Activated CD8-positive, alpha-beta memory T cell treated with anti-CD3 and anti-CD28 coated beads, Interleukin-2, amount 50 U/mL, for 4 hours (primary cell): ENCODE data around the gene WNT10A.
"Not testable (repeated sequence)": the region's sequence is repeated elsewhere in the genome, so short reads cannot be mapped to it uniquely, and the experiment has no call there.

ENCODE experiments used
- DNase-seq: peaks from one replicate; pipeline ENCODE4 v3.0.0-alpha.2; 2020

WNT10A gene

DNA sequence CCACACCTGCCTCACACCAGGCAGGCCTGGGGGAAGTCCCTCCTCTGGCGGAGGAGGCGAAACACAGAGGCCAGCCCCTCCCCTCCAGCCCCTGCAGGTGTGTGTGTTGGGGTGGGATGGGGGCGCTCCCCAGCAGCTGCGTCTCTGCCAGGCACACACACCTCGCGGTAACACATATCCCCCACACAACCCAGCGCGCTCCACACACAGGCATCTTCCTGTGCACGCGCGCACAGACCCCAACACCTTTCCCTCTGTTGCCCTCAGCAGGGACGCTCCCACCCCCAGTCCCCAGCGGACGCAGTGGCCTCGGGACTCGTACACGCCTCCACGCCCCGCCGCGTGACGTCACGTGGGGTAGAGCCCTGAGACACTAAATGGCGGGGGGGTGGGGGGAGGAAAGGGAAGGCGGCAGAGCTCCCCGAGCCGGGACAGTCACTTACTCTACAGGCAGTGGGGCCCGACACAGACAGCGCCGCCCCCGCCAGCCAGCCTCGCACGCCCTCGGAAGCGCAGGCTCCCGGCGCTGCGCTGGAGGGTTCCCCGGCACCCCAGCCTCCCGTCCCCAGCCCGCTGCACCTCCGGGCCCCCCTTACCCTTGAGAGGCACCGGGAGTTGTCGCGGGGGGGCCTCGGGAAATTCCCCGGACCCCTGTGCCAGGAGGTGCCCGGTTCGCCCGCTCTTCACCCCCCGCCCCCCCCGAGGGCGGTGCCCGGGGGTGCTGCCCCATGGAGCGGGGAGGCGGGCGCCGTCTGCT, at the start of gene WNT10A:
Gene WNT10A (plus strand): TSS at position 751 of the 757 bp plus-strand sequence. CDS start 144 bp downstream, outside the sequence.
- peak; percentile 89 for DNase-seq

DNA sequence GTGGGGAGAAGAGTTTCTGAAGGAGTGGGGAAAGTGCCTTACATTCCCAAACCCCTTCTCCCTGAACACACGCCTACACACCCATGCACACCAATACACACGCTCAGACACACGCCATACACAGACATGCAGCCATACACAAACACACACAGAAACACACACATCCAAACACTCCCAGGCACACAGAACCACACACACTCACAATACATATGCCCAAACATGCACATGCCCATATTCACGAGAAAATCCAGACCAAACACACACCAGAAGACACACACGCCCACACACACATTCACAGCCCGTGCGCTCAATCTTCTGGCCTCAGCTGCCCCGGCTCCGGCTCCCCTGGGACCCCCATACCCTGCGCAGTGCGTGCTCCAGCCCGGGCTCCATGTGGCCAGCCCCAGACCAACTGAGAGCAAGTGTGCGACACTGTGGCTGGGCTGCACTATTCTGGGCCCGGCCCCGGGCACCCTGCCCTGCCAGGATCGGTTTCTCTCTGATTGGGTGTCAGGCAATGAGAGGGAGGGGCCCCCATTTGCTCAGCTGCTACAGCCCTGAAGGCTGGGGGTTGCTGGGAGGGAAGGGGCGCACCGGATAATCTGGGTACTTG, 49.2 kb upstream of the WNT10A start, which contains the start of gene PRKAG3:
Gene PRKAG3 (minus strand): TSS at position 426 of the 613 bp plus-strand sequence.
- DNase-seq = no peak

DNA sequence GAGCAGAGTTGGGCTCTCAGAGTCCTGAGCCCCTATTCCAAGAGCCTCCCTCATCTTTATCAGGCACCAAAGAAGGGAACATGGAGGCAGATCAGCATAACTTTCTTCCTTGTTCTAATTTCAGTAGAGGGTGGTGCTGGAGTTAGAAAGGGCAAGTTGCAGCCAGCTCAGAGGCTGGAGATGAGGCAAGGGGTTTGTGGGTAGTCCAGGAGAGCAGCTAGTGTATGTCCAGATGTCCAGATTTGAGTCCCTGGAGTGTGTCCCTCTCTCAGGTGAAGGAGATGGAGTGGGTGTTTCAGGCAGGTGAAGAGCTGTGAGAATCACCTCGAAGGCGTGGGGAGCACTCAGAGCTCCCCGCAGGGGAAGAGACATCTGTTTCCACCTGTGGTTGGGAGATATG, 48.6 kb upstream of the WNT10A start:
- DNase-seq = no peak

DNA sequence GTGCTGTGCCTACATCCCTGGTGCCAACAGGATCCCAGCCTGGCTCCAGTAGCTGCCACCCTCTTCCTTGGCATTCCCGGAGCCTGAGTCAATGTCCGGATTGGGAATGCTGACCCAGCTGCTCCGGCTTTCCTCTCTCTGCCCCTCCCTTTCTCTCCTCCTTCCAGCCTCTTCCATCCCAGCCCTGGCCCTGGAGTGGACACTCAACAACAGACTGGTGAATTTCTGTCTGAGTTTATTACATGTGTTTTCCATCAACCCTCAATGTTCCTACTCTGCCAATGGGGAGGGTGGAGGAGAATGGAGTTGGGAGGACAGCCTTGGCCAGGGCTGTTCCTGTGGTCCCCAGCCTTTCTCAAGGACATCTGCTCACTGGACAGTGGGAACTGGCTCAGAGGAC, 48.1 kb upstream of the WNT10A start:
- no peak for DNase-seq

DNA sequence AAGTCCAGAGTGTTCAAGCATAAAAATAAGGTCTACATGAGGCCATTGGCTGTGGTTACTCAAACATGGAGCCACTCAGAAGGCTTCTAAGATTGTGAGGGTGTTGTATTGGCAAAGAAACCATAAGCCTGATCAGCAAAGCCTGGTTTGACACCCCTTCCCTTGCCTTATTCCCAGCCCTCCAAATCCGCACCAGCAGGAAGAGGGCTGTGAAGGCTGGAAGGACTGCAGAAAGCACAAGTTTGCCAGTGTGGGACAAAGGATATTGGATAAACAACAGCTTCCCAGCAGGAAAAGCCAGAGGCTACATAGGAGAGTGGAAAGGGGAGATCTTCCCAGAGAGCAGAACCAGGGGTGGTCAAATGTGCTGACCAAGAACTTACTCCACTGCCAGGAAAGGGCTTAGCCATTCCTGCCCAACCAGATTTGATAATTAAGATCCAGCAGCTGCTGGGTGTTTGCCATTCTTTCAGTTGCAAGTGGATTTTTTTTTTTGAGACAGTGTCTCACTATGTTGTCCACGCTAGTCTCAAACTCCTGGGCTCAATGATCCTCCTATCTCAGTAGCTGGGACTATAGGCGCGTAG, 47.5 kb upstream of the WNT10A start:
- no peak for DNase-seq

DNA sequence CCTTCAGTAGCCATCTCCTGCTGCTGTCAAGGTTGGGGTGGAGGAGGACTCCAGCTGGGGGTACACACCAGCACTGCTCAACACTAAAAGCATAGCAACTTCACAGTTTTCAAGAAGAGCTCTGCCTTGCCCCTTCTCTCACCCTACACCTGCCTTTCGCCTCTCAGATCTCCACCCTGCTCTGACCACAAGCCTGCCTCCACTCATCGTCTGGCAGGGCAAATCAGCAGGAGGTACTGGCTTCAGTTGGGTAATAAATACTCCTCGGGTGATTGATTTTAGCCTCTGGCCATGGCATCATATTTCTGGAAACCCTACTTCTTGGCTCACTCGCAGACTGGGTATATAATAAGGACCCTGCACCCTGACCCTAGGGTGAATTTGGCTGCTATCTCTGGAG, 46.0 kb upstream of the WNT10A start:
- DNase-seq = no peak

DNA sequence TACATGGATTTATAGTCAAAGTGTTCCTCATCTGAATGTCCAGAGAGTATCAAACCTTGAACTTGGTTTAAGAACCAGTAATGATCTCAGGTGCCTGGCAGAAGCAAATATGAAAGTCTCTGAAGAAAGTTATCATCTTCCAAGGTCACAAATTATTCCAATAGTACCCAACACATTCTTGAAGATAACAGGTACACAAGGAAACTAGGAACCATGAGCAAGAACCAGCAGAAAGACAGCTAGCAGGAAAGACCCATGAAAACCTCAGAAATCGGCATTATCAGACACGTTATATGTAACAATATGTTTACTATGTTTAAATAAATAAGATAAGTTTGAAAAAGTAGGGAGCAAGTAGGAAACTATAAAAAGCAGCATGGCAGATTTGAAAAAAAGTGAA, 43.2 kb upstream of the WNT10A start:
- DNase-seq = no peak

DNA sequence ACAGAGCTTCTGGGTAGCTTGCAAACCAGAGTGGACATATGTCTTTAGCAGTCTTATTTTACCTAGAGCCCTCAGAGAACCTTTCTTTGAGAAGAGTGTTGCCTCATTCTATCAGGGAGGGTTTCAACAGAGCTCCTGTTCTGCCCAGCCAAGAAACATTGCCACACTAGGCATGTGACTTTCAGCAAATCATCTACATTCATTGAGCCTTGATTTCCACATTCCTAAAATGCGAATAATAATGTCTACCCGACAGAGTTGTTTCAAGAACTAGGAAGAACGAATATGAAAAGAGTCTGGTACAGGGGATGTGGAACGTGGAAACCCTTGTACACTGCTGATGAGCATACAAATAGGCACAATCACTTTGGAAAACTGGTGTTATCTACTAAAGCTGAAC, 41.2 kb upstream of the WNT10A start:
- DNase-seq = no peak

DNA sequence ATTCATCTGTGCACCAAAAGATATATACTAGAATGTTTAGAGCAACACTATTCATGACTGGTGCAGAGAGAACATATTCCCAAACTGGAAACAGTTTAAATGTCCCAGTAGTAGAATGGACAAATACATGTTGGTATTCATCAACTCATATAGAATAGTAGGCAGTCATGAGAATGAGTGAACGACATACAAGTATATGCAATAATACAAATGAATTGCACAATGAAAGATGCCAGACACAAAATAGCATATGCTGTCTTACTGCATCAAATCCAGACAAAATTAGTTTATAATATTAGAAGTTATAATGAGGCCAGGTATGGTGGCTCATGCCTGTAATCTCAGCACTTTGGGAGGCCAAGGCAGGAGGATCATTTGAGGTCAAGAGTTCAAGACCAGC, 40.8 kb upstream of the WNT10A start:
- DNase-seq = no peak

DNA sequence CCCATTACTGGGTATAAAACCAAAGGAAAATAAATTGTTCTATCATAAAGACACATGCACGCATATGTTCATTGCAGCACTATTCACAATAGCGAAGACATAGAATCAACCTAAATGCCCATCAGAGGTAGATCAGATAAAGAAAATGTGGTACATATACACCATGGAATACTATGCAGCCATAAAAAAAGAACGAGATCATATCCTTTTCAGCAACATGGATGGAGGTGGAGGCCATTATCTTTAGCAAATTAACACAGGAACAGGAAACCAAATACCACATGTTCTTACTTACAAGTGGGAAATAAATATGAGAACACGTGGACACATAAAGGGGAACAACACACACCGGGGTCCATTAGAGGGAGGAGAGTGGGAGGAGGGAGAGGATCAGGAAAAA, 36.3 kb upstream of the WNT10A start:
- not testable (repeated sequence) for DNase-seq

DNA sequence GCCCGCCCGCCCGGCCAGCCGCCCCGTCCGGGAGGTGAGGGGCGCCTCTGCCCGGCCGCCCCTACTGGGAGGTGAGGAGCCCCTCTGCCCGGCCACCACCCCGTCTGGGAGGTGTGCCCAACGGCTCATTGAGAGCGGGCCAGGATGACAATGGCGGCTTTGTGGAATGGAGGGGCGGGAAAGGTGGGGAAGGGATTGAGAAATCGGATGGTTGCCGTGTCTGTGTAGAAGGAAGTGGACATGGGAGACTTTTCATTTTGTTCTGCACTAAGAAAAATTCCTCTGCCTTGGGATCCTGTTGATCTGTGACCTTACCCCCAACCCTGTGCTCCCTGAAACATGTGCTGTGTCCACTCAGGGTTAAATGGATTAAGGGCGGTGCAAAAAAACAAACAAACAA, 33.7 kb upstream of the WNT10A start:
- not testable (repeated sequence) for DNase-seq

DNA sequence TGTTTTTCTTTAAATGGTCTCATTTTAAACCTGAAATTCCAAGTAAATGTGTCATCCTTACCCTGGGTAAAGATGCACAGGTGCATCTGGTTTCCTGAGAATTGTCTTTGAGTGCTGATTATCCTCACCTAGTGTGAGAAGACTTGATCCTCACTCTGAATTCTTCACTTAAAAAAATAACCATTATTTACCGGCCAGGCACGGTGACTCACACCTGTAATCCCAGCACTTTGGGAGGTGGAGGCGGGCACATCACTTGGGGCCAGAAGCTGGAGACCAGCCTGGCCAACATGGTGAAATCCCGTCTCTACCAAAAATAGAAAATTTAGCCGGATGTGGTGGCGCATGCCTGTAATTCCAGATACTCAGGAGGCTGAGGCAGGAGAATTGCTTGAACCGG, 30.9 kb upstream of the WNT10A start:
- no peak for DNase-seq

DNA sequence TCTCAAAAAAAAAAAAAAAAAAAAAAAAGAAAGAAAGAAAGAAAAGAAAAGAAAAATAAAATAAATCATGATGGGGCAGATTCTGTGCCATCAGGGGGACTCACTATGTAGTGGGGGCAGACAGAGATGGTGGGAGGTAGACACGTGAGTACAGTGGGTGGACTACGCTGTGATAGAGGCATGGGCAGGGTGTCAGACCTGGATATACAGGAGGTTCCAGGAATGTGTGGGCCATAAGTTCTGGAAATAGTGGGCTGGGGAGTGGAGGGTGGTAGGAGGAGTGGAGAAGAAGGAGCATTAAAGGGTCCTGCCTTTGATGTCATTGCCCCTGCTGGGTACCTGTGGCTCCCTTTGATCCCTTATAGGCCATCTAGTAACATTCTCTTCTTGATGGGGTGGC, 29.9 kb upstream of the WNT10A start:
- no peak for DNase-seq

DNA sequence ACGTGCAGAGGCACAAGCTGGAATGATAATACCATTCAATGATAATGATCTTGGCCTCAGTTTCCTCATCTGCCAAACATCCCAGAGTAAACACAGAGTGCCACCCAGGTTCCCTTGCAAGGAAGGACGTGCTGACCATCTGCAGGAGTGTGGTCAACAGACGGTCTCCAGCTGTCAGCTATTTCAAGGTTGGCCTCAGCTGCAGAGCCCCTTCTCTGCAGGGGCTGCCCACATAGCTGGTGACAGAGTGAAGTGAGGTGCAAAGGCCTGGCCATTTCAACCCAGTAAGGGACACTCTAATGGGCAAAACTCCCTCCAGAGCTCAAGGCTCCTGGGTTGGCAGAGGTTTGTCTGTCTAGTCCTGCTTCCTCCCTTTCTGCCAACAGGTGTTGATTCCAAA, 29.4 kb upstream of the WNT10A start:
- DNase-seq = no peak

DNA sequence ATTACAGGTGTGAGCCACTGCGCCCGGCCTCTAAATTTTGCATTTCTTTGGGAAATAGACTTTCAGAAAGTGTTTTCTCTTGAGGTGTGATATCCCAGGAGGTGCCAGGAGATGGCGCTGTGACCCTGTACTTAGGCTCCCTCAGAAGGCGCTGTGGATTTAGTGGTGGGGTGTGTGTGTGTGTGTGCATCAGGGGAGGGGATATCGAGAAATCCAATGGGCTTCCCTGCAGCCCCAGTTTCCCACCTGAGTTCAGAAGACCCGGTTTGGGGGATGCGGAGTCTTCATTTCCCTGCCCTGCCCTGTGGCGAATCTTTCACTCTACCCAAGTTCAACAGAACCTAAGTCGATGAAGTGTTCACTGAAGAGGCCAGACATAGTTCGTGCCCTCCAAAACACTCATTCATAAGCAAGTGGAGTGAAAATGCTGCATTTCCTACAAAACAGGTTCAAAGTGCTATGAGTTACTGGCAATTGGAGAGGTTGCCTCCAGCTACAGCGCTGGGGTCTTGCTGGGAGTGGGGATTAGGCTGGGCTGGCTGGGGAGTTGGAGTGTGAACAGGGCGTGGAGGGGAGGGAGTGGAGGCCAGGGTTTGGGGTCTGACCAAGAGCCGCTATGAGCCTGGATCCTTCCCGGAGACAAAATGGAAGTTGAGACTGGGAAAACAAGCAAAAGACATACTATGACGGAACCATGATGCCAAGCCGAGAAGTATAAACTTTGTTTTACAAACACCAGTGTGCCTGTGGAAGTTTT, 27.6 kb upstream of the WNT10A start:
- DNase-seq = peak; percentile 67

DNA sequence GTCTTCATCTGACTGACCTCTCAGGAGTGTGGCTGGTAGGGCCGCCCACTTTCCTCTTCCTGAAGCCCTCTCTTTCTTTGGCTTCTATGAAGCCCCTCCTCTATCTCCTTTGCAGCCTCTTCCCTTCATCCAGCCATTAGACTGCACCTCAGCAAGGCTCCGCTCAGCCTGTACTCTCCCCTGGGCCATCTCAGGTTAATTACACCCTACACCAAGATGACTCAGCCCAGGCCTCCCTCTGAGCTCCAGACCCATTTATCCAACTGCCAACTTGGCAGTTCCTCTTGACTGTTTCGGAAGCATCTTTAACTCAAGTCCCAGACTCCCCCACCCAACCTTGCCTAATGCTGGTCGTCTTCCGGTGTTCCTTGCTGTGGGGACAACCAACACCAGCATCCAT, 26.9 kb upstream of the WNT10A start:
- DNase-seq = no peak

DNA sequence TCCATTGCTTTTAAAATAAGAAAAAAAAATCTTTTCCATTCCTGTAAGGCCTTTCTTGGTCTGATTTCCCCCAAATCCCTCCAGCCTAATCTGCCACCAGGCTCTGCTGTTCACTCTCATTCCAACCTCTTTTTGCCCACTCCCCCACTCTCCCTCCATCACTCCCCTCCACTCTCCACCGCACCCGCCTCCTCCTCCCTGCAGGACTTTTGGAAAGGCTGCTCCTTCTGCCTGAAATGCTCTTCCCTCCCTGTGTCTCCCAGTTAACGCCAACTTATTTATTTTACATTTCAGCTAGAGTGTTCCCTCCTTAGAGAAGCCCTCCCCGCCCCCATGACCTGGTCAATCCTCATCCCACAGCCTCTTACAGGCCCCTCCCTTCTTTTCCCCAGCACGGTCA, 25.8 kb upstream of the WNT10A start:
- DNase-seq = no peak

DNA sequence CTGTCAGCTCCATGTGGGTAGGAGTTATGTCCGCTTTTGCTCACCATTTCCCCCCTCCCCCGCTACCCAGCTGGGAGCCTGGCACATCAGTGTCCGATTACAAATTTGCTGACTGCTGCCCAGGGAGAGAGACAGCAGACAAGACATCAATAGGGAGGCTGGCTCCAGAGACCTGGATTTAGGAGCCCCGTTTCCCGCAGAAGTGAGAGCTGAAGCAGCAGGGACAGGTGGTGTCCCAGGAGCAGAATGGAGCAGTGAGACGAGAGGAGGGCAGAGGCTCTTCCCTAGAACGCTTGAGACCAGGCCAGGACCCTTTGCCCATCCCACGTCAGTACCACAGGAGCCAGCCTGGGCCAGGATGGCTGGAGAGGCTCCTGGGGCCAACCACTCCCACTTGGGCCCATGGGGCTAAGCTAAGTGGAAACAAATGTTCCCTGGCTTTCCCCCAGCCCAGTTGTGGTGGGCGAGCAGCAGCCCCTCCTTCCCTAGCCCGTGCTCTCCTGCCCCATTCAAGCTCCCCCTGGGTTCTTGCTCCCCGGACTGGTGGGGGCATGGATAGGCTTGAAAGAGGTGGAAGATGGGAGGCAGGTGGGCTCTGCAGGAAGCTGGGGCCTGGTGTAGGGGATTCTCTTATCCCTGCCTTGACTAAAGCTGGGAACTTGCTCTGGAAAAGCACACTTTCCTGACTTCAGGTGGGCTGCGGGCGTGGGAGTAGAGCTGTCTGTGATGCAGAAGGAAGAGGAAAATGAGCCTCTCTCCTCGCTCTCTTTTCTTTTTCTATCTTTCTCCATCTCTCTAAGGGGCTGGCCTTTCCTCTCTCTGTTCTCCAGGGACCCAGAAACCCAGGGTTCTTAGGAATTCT, 25.1 kb upstream of the WNT10A start:
- no peak for DNase-seq

DNA sequence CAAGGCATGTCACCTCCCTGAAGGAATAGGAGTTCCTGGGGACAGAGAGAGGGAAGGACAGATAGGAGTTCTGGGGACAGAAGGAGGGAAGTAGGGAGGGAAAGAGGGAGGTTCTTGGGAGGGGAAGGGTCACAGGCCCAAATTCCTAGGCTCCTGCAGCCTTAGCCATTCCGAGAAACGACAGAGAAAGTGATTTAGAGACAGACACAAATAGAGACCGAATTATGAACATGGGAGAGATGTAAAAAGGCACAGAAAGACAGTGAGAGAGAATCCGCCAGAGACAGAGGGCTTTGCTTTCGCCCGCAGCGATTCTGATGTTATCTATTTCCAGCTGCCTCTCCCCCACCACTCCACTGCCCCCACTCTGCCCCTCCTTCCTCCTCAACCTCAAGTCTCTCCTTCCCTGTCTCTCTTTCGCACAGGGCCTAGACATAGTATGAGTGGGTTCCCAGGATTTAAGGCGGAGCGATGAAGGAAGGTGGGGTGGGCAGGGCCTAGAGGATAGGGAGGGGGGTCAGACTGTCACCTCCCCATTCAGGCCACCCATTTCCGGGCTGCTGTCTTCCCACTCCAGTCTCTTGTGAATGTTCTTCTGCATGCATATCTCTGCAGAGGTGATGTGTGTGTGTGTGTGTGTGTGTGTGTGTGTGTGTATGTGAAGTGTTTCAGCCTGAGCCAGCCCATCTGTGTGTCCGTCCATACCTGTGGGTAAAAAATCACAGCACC, 24.3 kb upstream of the WNT10A start:
- no peak for DNase-seq

DNA sequence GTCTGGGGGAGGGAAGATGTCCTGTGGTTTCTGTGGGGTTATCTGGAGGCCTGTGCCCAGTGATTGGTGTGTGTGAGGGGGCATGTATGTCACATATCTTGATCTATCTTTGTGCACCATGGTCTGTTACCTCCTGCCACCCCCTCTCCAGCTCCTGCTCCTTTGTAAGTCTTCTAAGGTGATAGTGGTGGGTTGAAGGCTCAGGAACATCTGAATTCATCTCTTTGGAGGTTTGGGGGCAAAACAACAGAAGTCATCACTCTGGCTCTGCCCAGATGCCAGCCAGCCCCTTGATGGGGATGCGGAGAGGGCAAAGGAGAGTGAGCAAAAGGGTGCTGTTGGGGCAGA, 23.8 kb upstream of the WNT10A start:
- DNase-seq = no peak

DNA sequence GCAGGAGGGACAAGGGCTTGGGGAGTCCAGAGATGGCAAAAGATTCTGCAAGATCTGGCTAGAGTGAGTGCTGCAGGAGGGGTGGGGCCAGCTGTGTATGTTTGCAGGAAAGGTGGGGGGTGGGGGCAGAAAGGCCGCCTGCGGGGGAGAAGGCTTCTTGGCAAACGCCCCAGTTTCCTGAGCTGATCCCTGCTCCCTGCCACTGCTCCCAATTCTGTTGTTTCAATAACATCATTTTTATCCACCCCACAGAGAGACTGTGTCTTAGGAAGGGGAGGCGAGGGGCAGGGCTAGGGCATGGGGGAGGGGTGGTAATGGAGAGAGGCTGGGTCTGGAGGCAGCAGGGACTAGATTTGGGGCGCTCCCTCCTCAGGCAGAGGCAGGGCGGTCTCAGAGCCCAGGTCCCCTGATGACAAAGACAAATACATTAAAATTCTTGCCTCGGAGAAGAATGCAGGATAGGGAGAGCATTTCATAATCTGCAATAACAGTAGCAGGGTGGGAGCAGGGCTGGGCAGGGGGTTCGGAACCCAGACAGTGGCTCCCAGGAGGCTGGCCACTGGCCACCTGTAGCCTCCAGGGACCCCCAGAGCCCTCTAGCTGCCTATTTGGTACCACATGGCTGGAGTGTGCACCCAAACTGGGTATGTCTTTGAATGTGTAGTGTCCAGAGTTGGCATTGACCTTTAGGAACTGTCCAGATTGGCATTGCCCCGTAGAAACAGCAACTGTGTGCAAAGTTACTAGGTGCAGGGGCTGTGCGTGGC, 23.1 kb upstream of the WNT10A start:
- DNase-seq = no peak
